Thyroid gland (tissue), 4 donors: Measurements from ENCODE around the gene PARD6B. TPM values are rescaled to one million over a fixed set of nuclear protein-coding genes. Genes with fewer than 3 reads are reported as not detected.

Source experiments
- DNase-seq, 2 donors: peaks; one replicate each; pipeline ENCODE4 v3.0.0-alpha.2; 2019
- H3K27ac ChIP-seq, 3 donors: fragments of 200-600 bp; sonication (generic); 1 replicate in 2 of 3; 2 replicates in 1 of 3; pipeline ENCODE4 v1.5.1; 2016 to 2019; ENCODE audit warnings: mild to moderate bottlenecking in 1 of 3, moderate library complexity in 1 of 3
- H3K27me3 ChIP-seq: fragments of 200-600 bp; sonication (generic); one replicate; pipeline ENCODE4 v1.5.1; 2019
- H3K36me3 ChIP-seq, 2 donors: fragments of 200-600 bp; sonication (generic); one replicate each; pipeline ENCODE4 v1.5.1; 2016 to 2019
- H3K4me1 ChIP-seq, 2 donors: fragments of 200-600 bp; sonication (generic); one replicate each; pipeline ENCODE4 v1.5.1; 2017 to 2019
- H3K4me3 ChIP-seq, 3 donors: fragments of 200-600 bp; sonication (generic); replicated peaks in 1 of 3; 1 replicate in 2 of 3; 2 replicates in 1 of 3; pipeline ENCODE4 v1.5.1; 2016; ENCODE audit warnings: mild to moderate bottlenecking in 1 of 3
- H3K9me3 ChIP-seq: fragments of 200-600 bp; sonication (generic); one replicate; pipeline ENCODE4 v1.5.1; 2017
- POLR2A ChIP-seq, 2 donors: fragments of 450-650 bp; IDR thresholded peaks; one replicate each; pipeline ENCODE4 v1.6.1; 2017; ENCODE audit warnings: antibody characterized with exemption in 2 of 2, mild to moderate bottlenecking in 2 of 2, moderate library complexity in 1 of 2
- WGBS, 2 donors: methylation state at CpG; one replicate each; pipeline ENCODE4 v1.1.5; 2017; 5-methylcytosine and 5-hydroxymethylcytosine counted together
- intact Hi-C: fragments of 100-400 bp; cut with DNase I; formaldehyde crosslinking; loops from one replicate; pipeline ENCODE4 v1.15.1; 2023
- total RNA-seq, 4 donors: library from RNA; depleted of rRNA; stranded (reverse); fragments of >200 nt; gene quantifications; one replicate each; pipeline ENCODE4 v1.2.3, GENCODE V29; 2016
- TF ChIP-seq, protein P1 (sequence below), 6 experiments: fragments of 200-600 bp in 3 of 6; fragments of 450-650 bp in 3 of 6; sonication (generic) in 3 of 6; IDR thresholded peaks; one replicate each; pipeline ENCODE4 v1.5.1; 2016 to 2019; ENCODE audit warnings: antibody characterized with exemption in 6 of 6, mild to moderate bottlenecking in 2 of 6, inconsistent platforms in 1 of 6, moderate library complexity in 1 of 6

Gene PARD6B
- total RNA-seq, 4 donors from 2014 or later: 14.3 to 18.1 (median 17.7) TPM

- no peaks in the 10 kb centered on the region for H3K27me3 ChIP-seq
- H3K4me1 ChIP-seq: peaks cover 0 to 12% of the 10 kb centered on the region in 2 donors
- peak in 1 of 2 donors; percentile 26 for DNase-seq
- no peaks in the 10 kb centered on the region for H3K9me3 ChIP-seq
- intact Hi-C loops: no loop called here
- peak overlapping the region in 2 of 3 donors; percentile 4 to 43 for H3K27ac ChIP-seq
- H3K36me3 ChIP-seq: no peaks in the 10 kb centered on the region
- H3K4me3 ChIP-seq: no peak overlapping the region
- 50 to 52% methylated on average over 18 of the region's 18 CpGs for WGBS, 2 donors
- TF ChIP-seq POLR2A (IDR thresholded peaks at IDR 0.05): no peak
- TF ChIP-seq, protein P1, sequence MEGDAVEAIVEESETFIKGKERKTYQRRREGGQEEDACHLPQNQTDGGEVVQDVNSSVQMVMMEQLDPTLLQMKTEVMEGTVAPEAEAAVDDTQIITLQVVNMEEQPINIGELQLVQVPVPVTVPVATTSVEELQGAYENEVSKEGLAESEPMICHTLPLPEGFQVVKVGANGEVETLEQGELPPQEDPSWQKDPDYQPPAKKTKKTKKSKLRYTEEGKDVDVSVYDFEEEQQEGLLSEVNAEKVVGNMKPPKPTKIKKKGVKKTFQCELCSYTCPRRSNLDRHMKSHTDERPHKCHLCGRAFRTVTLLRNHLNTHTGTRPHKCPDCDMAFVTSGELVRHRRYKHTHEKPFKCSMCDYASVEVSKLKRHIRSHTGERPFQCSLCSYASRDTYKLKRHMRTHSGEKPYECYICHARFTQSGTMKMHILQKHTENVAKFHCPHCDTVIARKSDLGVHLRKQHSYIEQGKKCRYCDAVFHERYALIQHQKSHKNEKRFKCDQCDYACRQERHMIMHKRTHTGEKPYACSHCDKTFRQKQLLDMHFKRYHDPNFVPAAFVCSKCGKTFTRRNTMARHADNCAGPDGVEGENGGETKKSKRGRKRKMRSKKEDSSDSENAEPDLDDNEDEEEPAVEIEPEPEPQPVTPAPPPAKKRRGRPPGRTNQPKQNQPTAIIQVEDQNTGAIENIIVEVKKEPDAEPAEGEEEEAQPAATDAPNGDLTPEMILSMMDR (IDR thresholded peaks at IDR 0.05): peak in 3 of 6 experiments; percentile 28 to 30 (median 28)
These were observed 56.9 kb downstream of the PARD6B start for GRCh38 chr20:50788045-50788991.

DNA sequence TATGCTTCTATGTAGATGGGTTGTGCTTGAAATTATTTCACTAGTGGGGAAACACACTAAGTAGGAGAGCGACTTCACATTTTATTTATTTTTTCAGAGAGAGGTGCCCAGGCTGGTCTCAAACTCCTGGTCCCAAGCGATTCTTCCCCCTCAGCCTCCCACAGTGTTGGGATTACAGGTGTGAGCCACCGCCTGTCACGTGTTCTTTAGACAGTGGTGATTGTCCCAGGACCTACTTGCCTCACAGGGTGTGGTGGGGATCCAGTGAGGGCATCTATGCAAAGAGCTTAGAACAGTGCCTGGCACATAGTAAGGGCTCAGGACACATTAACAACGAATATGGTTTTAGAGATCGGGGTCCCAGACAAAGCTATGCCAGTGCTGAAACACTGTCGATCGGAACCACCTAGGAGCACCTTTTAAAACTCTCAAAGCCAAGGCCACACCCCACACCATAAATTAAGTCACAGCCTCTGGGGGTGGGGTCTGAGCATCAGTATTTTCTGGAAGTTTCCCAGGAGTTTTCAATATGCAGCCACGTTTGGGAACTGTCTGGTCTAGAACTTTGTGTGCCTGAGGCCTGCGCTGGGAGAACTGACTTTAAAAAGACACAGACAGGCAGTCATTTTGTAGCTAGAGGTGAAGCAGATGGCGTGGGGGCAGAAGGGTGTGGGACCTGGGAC lies 58.7 kb downstream of the PARD6B start:
- Histone ChIP-seq H3K4me1 (peaks cover 4 to 18% of the 10 kb centered on the region in 2 donors), H3K9me3 (no peaks in the 10 kb centered on the region), H3K4me3 (no peak overlapping the region), H3K27ac (peak overlapping the region; percentile 79 to 87 (median 87)), H3K36me3 (no peaks in the 10 kb centered on the region), H3K27me3 (no peaks in the 10 kb centered on the region)
- intact Hi-C loops: loop anchor here (5.0 kb wide), 1 partner anchor 137 kb away; no protein-coding TSS in a partner anchor
- no peak for DNase-seq
- no peak for TF ChIP-seq POLR2A (IDR thresholded peaks at IDR 0.05)
- TF ChIP-seq, protein P1 (IDR thresholded peaks at IDR 0.05): no peak
- WGBS, 2 donors: 79 to 82% methylated on average over 11 of the region's 11 CpGs

- peaks cover 4 to 21% of the 10 kb centered on the region in 2 donors for H3K4me1 ChIP-seq
These were observed 59.4 kb downstream of the PARD6B start for GRCh38 chr20:50790651-50791277.

DNA sequence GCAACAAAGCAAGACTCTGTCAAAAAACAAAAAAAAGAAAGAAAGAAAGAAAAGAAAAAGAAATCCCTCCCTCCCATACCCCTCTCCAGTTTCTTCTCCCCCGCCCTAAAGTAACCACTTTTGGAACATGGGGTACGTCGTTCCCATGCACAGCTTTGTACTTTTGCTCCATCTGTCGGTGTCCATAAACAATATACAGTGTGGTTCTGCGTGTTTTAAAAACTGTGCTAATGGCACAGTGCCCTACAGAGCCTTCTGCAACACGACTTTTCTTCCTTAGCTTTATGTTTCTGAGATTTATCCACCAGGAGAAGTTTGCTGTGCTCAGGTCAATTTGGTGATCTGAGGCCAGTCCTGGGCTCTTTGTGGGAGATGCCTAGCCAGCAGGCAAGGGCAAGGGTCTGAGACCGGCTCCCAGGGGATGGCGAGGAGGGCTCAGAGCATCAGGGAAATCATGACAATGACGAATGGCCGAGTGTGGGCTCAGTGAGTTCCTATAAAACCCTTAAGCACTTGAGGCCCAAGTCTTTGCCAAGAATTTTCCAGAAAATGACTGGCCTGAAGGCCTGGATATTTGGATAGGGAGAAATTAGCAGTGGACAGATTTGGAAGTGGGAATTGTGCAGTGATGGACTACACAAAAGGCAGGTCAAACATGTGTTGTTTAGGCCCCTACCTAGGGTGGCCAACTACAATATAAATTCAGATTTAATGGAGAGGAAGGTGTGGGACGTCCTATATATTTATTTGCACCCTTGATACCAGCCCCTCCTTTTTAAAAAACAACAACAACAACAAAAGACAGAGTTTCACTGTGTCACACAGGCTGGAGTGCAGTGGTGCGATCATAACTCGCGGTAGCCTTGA lies 61.6 kb downstream of the PARD6B start:
- no peaks in the 10 kb centered on the region for H3K9me3 ChIP-seq
- H3K36me3 ChIP-seq: no peaks in the 10 kb centered on the region
- no peaks in the 10 kb centered on the region for H3K27me3 ChIP-seq
- DNase-seq: no peak
- H3K27ac ChIP-seq: no peak overlapping the region
- 86 to 90% methylated on average over 14 of the region's 14 CpGs for WGBS, 2 donors
- H3K4me1 ChIP-seq: peaks cover 4 to 23% of the 10 kb centered on the region in 2 donors
- H3K4me3 ChIP-seq: no peak overlapping the region
- TF ChIP-seq, protein P1 (IDR thresholded peaks at IDR 0.05): no peak
- TF ChIP-seq POLR2A (IDR thresholded peaks at IDR 0.05): no peak
- intact Hi-C loops: loop anchor here (5.0 kb wide), 1 partner anchor 134 kb away; no protein-coding TSS in a partner anchor

More at GRCh38 chr20:50790651-50791277, 59.4 kb downstream of the PARD6B start:
- Histone ChIP-seq H3K27me3 (no peaks in the 10 kb centered on the region), H3K36me3 (no peaks in the 10 kb centered on the region), H3K4me3 (no peak overlapping the region), H3K9me3 (no peaks in the 10 kb centered on the region), H3K27ac (peak overlapping the region; percentile 79 to 87 (median 87))
- peak; percentile 93 to 95 for DNase-seq
- intact Hi-C loops: loop anchor here (5.0 kb wide), 1 partner anchor 137 kb away; no protein-coding TSS in a partner anchor
- 29 to 30% methylated on average over 6 to 9 of the region's 23 CpGs for WGBS, 2 donors
- TF ChIP-seq, protein P1 (IDR thresholded peaks at IDR 0.05): peak; percentile 42 to 88 (median 76)
- TF ChIP-seq POLR2A (IDR thresholded peaks at IDR 0.05): peak in 1 of 2 donors; percentile 50
